ENCODE results near the gene ADARB2. TPM values are rescaled to one million over a fixed set of nuclear protein-coding genes. Genes with fewer than 3 reads are reported as not detected.

ADARB2 gene
- total RNA-seq, 1 donor from 2014 or later = 38.7 TPM

DNA sequence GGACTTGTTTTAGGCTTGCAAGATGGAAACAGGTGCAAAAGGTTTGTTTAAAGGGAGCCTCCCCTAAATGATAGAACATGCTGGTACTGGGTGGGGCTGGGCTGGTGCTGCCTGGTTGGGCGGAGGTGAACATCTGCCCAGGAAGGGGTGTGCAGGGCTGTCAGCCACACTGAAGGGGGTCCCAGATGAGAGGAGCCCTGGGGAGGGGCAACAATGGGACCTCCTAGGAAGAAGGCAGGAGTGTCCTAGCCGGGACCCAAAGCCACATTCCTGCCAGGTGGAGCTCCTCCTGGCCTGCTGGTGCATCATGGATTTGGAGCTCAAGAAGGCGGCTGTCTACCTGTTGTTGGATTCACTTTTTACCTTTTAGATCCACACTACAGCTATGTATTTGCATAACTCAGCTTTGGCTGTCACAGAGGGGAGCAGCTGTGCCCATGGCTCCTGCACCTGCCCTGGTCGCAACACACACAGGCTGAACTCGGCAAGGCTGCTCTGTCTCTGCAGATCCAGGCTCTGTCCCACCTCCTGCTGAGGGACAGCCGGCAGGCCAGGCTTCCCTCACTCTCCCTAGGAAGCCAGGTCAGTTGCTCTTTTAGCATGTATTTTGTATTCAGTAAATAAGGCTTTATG lies 59.9 kb downstream of the ADARB2 start:
- no peak overlapping the region for H3K4me3 Mint-ChIP-seq (ENCODE audit: unreplicated experiment)
- TF ChIP-seq CTCF (IDR thresholded peaks at IDR 0.05) = no peak
- DNase-seq (ENCODE audit: extremely low spot score, unreplicated experiment) = no peak
- no peaks in the 10 kb centered on the region for H3K9me3 Mint-ChIP-seq (ENCODE audit: unreplicated experiment)
- H3K27ac Mint-ChIP-seq (ENCODE audit: unreplicated experiment) = no peak overlapping the region
- H3K27me3 Mint-ChIP-seq (ENCODE audit: unreplicated experiment) = no peaks in the 10 kb centered on the region
- peaks cover 2% of the 10 kb centered on the region for H3K4me1 Mint-ChIP-seq (ENCODE audit: unreplicated experiment)
- H3K36me3 Mint-ChIP-seq (ENCODE audit: unreplicated experiment) = no peaks in the 10 kb centered on the region

GRCh38 chr10:1674501-1674900 lies 62.8 kb downstream of the ADARB2 start:
- no peaks in the 10 kb centered on the region for H3K27me3 Mint-ChIP-seq (ENCODE audit: unreplicated experiment)
- H3K27ac Mint-ChIP-seq (ENCODE audit: unreplicated experiment) = no peak overlapping the region

DNA sequence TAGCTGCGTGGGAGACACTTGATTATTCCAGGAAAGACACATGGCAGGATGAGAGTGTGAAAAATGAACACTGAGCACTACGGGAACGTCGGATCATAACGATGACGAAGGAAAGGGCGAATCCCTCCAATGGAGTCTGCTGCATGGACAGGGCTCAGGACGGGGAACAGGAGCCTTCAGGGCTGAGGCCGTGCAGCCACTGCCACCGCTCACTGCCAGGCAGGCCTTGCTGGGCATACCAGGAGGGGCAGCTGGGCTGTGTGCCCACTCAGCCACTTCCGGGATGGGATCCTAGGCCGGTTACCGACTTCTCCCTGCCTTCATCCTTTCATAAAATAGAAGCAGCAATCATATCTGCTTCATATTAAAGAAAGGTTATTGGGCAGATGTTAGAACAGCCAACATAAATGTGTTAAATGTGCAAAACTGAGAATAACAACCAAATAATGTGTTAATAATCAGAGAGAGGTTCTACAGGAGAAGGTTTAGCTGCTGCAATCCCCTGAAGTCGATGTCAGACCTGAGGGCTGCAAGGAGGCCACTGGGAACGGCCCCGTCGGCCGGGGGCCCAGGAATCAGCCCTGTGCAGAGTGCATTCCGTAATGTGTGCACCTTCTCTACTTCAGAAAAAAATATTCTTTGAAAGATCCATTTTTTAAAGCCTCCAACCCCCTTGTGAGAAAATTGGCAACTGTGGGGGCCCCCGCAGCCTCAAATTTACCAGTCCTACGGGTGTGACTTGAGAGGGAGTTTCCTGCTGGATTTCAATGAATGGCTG lies 63.6 kb downstream of the ADARB2 start:
- no peaks in the 10 kb centered on the region for H3K4me1 Mint-ChIP-seq (ENCODE audit: unreplicated experiment)
- H3K27ac Mint-ChIP-seq (ENCODE audit: unreplicated experiment) = no peak overlapping the region
- no peaks in the 10 kb centered on the region for H3K36me3 Mint-ChIP-seq (ENCODE audit: unreplicated experiment)
- no peak for TF ChIP-seq CTCF (IDR thresholded peaks at IDR 0.05)
- no peak for DNase-seq (ENCODE audit: extremely low spot score, unreplicated experiment)
- no peaks in the 10 kb centered on the region for H3K9me3 Mint-ChIP-seq (ENCODE audit: unreplicated experiment)
- no peaks in the 10 kb centered on the region for H3K27me3 Mint-ChIP-seq (ENCODE audit: unreplicated experiment)
- H3K4me3 Mint-ChIP-seq (ENCODE audit: unreplicated experiment) = no peak overlapping the region

More at GRCh38 chr10:1674501-1674900, 62.8 kb downstream of the ADARB2 start:
- no peak for TF ChIP-seq CTCF (IDR thresholded peaks at IDR 0.05)
- DNase-seq (ENCODE audit: extremely low spot score, unreplicated experiment) = no peak
- Mint-ChIP-seq H3K4me3 (ENCODE audit: unreplicated experiment) (no peak overlapping the region), H3K4me1 (ENCODE audit: unreplicated experiment) (no peaks in the 10 kb centered on the region), H3K9me3 (ENCODE audit: unreplicated experiment) (no peaks in the 10 kb centered on the region), H3K36me3 (ENCODE audit: unreplicated experiment) (no peaks in the 10 kb centered on the region)

DNA sequence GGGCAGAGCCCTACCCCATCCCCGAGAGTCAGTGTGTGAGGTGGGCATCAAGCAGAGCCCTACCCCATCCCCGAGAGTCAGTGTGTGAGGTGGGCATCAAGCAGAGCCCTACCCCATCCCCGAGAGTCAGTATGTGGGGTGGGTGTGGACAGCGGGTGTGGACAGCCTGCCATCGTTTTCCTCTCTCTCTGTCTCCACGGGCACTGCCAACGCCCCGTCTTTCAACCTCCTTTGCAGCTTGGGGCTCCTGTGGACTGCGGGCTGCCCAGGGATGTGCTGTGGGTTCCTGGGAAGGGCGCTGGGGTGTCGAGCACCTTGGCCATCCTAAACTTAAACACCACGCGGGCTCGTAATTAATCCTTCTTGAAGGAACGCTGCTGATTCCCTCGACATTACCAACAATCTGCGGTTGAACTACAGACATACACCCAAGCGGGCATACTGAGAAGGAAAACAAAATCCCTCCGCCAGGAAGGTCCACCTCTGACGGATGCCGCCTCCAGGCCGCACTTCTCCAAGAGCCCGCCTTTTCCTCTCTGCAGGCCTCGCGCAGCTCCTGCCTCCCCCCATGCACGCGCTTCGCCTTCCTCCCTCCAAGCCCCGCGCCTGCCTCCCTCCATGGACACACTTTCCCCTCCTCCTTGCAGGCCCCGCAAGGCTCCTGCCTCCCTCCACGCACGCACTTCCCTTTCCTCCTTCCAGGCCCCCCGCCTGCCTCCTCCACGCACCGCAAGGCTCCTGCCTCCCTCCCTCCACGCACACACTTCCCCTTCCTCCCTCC lies 65.1 kb downstream of the ADARB2 start:
- no peak overlapping the region for H3K27ac Mint-ChIP-seq (ENCODE audit: unreplicated experiment)
- no peak for DNase-seq (ENCODE audit: extremely low spot score, unreplicated experiment)
- no peak for TF ChIP-seq CTCF (IDR thresholded peaks at IDR 0.05)
- no peak overlapping the region for H3K4me3 Mint-ChIP-seq (ENCODE audit: unreplicated experiment)
- H3K36me3 Mint-ChIP-seq (ENCODE audit: unreplicated experiment) = no peaks in the 10 kb centered on the region
- H3K4me1 Mint-ChIP-seq (ENCODE audit: unreplicated experiment) = no peaks in the 10 kb centered on the region
- no peaks in the 10 kb centered on the region for H3K9me3 Mint-ChIP-seq (ENCODE audit: unreplicated experiment)
- no peaks in the 10 kb centered on the region for H3K27me3 Mint-ChIP-seq (ENCODE audit: unreplicated experiment)
